SK-N-SH (cell line): ENCODE data around the gene HNRNPAB. TPM values are rescaled to one million over a fixed set of nuclear protein-coding genes. Genes with fewer than 3 reads are reported as not detected.

Experiments used
- CTCF ChIA-PET: fragments of 300-600, 350-600 bp; formaldehyde crosslinking; extraction: SDS; loops from one replicate; lab custom pipeline; 2021; lab: Yijun Ruan, JAX
- POLR2A ChIA-PET: fragments of 350-600 bp; sonication (Branson Sonifier 250); formaldehyde crosslinking; extraction: SDS; loops from one replicate; lab custom pipeline; 2020; ENCODE audit warnings: antibody characterized with exemption, inconsistent platforms; lab: Yijun Ruan, JAX
- DNase-seq: peaks from one replicate; pipeline ENCODE4 v3.0.0; 2012
- H2AFZ ChIP-seq: fragments of 200-600 bp; sonication (generic); 2 replicates; pipeline ENCODE4 v1.8.1; 2016; ENCODE audit warnings: antibody characterized with exemption, mild to moderate bottlenecking, low read depth
- H3F3A ChIP-seq: fragments of 200-600 bp; sonication (generic); replicated peaks from 2 replicates; pipeline ENCODE3; 2016; ENCODE audit warnings: antibody characterized with exemption, mild to moderate bottlenecking; ENCODE audit not compliant: insufficient read depth
- H3K27ac ChIP-seq, 2 experiments: fragments of 200-500 bp in 1 of 2; fragments of 200-600 bp in 1 of 2; sonication (Bioruptor generic) in 1 of 2; sonication (generic), shearing (Covaris generic) in 1 of 2; 2 replicates each; pipeline versions ENCODE4 v1.5.1 to v1.6.1; 2014 to 2016; ENCODE audit warnings: low read depth in 2 of 2, inconsistent platforms in 1 of 2, low read length in 1 of 2, mild to moderate bottlenecking in 1 of 2, mixed read lengths in 1 of 2
- H3K27me3 ChIP-seq: fragments of 200-600 bp; sonication (generic), shearing (Covaris generic); 2 replicates; pipeline ENCODE4 v1.6.1; 2016; ENCODE audit warnings: mixed run types; ENCODE audit not compliant: insufficient read depth
- H3K36me3 ChIP-seq, 2 experiments: fragments of 200-500 bp in 1 of 2; fragments of 200-600 bp in 1 of 2; sonication (Bioruptor generic) in 1 of 2; sonication (generic) in 1 of 2; replicated peaks in 1 of 2; 2 replicates each; pipeline versions ENCODE3 to v1.5.1; 2014 to 2016; ENCODE audit warnings: low read length in 1 of 2, mild to moderate bottlenecking in 1 of 2; ENCODE audit not compliant: insufficient read depth in 2 of 2, control insufficient read depth in 1 of 2
- H3K4me1 ChIP-seq, 2 experiments: fragments of 200-500 bp in 1 of 2; fragments of 200-600 bp in 1 of 2; sonication (Bioruptor generic) in 1 of 2; sonication (generic), shearing (Covaris generic) in 1 of 2; 2 replicates each; pipeline versions ENCODE4 v1.5.1 to v1.6.1; 2014 to 2016; ENCODE audit warnings: low read depth in 1 of 2, low read length in 1 of 2, mixed run types in 1 of 2; ENCODE audit not compliant: insufficient read depth in 2 of 2, control insufficient read depth in 1 of 2
- H3K4me2 ChIP-seq: fragments of 200-600 bp; sonication (generic), shearing (Covaris generic); 2 replicates; pipeline ENCODE4 v1.6.1; 2017; ENCODE audit warnings: mixed run types
- H3K4me3 ChIP-seq, 2 experiments: fragments of 200-500 bp in 1 of 2; fragments of 200-600 bp in 1 of 2; sonication (Bioruptor generic) in 1 of 2; sonication (generic), shearing (Covaris generic) in 1 of 2; 2 replicates each; pipeline versions ENCODE4 v1.5.1 to v1.8.1; 2014 to 2016; ENCODE audit warnings: low read depth in 2 of 2, inconsistent platforms in 1 of 2, low read length in 1 of 2, mild to moderate bottlenecking in 1 of 2, mixed read lengths in 1 of 2, moderate library complexity in 1 of 2
- H3K79me2 ChIP-seq: fragments of 200-600 bp; sonication (generic); 2 replicates; pipeline ENCODE4 v1.8.1; 2017; ENCODE audit warnings: mild to moderate bottlenecking; ENCODE audit not compliant: insufficient read depth
- H3K9ac ChIP-seq: fragments of 200-600 bp; sonication (generic); 2 replicates; pipeline ENCODE4 v1.6.1; 2017; ENCODE audit warnings: mixed run types
- H3K9me2 ChIP-seq: fragments of 200-600 bp; sonication (generic); 2 replicates; pipeline ENCODE4 v1.6.1; 2017; ENCODE audit warnings: mixed run types
- H3K9me3 ChIP-seq: fragments of 200-600 bp; sonication (generic); 2 replicates; pipeline ENCODE4 v1.6.1; 2017; ENCODE audit warnings: mixed run types, mild to moderate bottlenecking, moderate library complexity
- H4K20me1 ChIP-seq: fragments of 200-600 bp; sonication (generic); 2 replicates; pipeline ENCODE4 v1.6.1; 2017; ENCODE audit warnings: mild to moderate bottlenecking, mixed run types; ENCODE audit not compliant: insufficient read depth
- ELF1 ChIP-seq: IDR thresholded peaks from 2 replicates; pipeline ENCODE4 v1.4.0; 2012
- EZH2phosphoT487 ChIP-seq: fragments of 200-600 bp; sonication (generic); IDR thresholded peaks from 2 replicates; pipeline ENCODE4 v1.6.1; 2017; ENCODE audit warnings: low read depth, mixed run types, mild to moderate bottlenecking, antibody characterized with exemption, moderate library complexity, borderline replicate concordance
- GABPA ChIP-seq: IDR thresholded peaks from 2 replicates; pipeline ENCODE4 v1.4.0; 2012; ENCODE audit warnings: low read depth, mild to moderate bottlenecking
- GATA2 ChIP-seq: sonication (generic); formaldehyde crosslinking; IDR thresholded peaks from 2 replicates; pipeline ENCODE4 v1.5.0; 2020; ENCODE audit warnings: mild to moderate bottlenecking, missing genetic modification reagents
- JUND ChIP-seq: IDR thresholded peaks from 2 replicates; pipeline ENCODE4 v1.4.0; 2012
- MEF2A ChIP-seq: IDR thresholded peaks from 2 replicates; pipeline ENCODE4 v1.4.0; 2012; ENCODE audit warnings: low read depth, borderline replicate concordance
- MXI1 ChIP-seq: IDR thresholded peaks from 2 replicates; pipeline ENCODE4 v1.6.1; 2012; ENCODE audit warnings: mild to moderate bottlenecking, low read depth, low read length, improper control_type of control experiment
- NFIC ChIP-seq: IDR thresholded peaks from 2 replicates; pipeline ENCODE4 v1.4.0; 2012; ENCODE audit warnings: borderline replicate concordance
- NRF1 ChIP-seq: IDR thresholded peaks from 2 replicates; pipeline ENCODE4 v1.6.1; 2012; ENCODE audit warnings: low read depth, mild to moderate bottlenecking, low read length
- RAD21 ChIP-seq: IDR thresholded peaks from 2 replicates; pipeline ENCODE4 v1.6.1; 2012; ENCODE audit warnings: mild to moderate bottlenecking, low read length
- RCOR1 ChIP-seq: fragments of 150-350 bp; IDR thresholded peaks from 2 replicates; pipeline ENCODE4 v1.6.1; 2017; ENCODE audit warnings: antibody characterized with exemption, low read length
- RFX5 ChIP-seq: IDR thresholded peaks from 2 replicates; pipeline ENCODE4 v1.6.1; 2012; ENCODE audit warnings: mild to moderate bottlenecking, improper control_type of control experiment, low read length
- RXRA ChIP-seq: IDR thresholded peaks from 2 replicates; pipeline ENCODE4 v1.4.0; 2012; ENCODE audit warnings: low read depth, mild to moderate bottlenecking, borderline replicate concordance
- SIN3A ChIP-seq: IDR thresholded peaks from 2 replicates; pipeline ENCODE4 v1.6.1; 2012; ENCODE audit warnings: low read depth, mild to moderate bottlenecking, low read length, moderate library complexity, borderline replicate concordance
- TAF1 ChIP-seq: IDR thresholded peaks from 2 replicates; pipeline ENCODE4 v1.6.1; 2012; ENCODE audit warnings: low read depth, mild to moderate bottlenecking, low read length, moderate library complexity, borderline replicate concordance
- WGBS: methylation state at CpG from one replicate; pipeline ENCODE4 v1.1.6; 2017; ENCODE audit warnings: low lambda C conversion rate; 5-methylcytosine and 5-hydroxymethylcytosine counted together
- polyA plus RNA-seq, 3 experiments: library from polyadenylated mRNA; depleted of rRNA; stranded (reverse); fragments of >200 nt; gene quantifications; 2 replicates each; pipeline ENCODE4 v1.2.3, GENCODE V29; 2012
- TF ChIP-seq, protein P1 (sequence below): IDR thresholded peaks from 2 replicates; pipeline ENCODE4 v1.4.0; 2012; ENCODE audit warnings: low read depth
- TF ChIP-seq, protein P2 (sequence below): IDR thresholded peaks from 2 replicates; pipeline ENCODE4 v1.4.0; 2012; ENCODE audit warnings: low read depth, borderline replicate concordance

The HNRNPAB gene
- polyA plus RNA-seq, 1 of the 3 experiments (the other 2 are of a cell fraction) = 164 TPM

DNA sequence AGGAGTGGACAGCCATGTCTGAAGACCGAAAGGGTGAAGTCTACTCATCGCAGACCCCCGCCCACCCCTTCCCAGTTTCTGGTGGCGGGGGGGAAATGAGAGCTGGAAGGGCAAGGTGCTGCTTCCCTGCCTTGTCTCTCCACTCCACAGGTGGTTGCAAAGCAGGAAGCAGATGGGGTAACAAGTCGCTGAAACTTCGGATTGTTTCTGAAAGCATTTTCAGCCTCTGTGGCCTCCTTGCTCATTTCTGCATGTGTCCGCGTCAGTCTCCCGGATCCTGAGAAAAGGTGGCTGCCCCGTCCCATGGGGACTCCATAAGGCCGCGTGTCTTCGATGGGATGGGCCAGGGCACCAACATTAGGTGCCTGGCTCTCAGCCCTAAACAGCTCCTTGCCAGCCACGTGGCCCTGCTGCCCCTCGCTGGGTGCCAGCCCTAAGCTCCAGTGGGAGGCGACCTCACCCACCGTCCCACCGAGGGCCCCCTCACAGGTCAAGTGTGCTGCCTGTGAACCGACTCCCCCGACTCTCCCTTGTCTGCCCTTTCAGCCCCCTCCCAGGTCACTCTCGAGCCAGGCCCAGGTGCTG lies 27.3 kb downstream of the HNRNPAB start:
- no peaks in the 10 kb centered on the region for H4K20me1 ChIP-seq
- H3K4me2 ChIP-seq = peak overlapping the region; percentile 98
- H3K27me3 ChIP-seq = no peaks in the 10 kb centered on the region
- POLR2A ChIA-PET = interaction anchor here (0.6 to 2.0 kb wide), 7 partner anchors 9 to 1392 kb away, joined by 3 to 9 read pairs (median 3); partner anchors contain the start of genes COL23A1, HNRNPAB, HNRNPH1 and NHP2
- H3K9me2 ChIP-seq = no peaks in the 10 kb centered on the region
- no peaks in the 10 kb centered on the region for H3K9me3 ChIP-seq
- H3K9ac ChIP-seq = peak overlapping the region; percentile 83
- H2AFZ ChIP-seq = peak overlapping the region; percentile 93
- H3K79me2 ChIP-seq = peaks cover 28% of the 10 kb centered on the region
- H3F3A ChIP-seq = peaks cover 11% of the 10 kb centered on the region
- peak overlapping the region; percentile 56 to 86; a peak in 3 of 4 replicates for H3K27ac ChIP-seq
- 28% methylated on average over 13 of the region's 21 CpGs for WGBS
- CTCF ChIA-PET = interaction anchor here (1.2 to 12.2 kb wide), 4 partner anchors 11 to 360 kb away, joined by 4 to 147 read pairs (median 6); partner anchors contain the start of gene COL23A1
- peaks cover 7 to 27% of the 10 kb centered on the region in 2 experiments for H3K36me3 ChIP-seq
- TF ChIP-seq, protein P1, sequence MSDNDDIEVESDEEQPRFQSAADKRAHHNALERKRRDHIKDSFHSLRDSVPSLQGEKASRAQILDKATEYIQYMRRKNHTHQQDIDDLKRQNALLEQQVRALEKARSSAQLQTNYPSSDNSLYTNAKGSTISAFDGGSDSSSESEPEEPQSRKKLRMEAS = no peak; the same call in 1 of the 2 replicates
- TF ChIP-seq EZH2phosphoT487 (no peak), NFIC (no peak), NRF1 (no peak), RFX5 (no peak), JUND (no peak), RAD21 (no peak), RCOR1 (no peak), MEF2A (no peak), SIN3A (no peak), GABPA (no peak), ELF1 (no peak), RXRA (no peak), GATA2 (no peak), TAF1 (no peak), MXI1 (no peak; the same call in 1 of the 2 replicates)
- TF ChIP-seq, protein P2, sequence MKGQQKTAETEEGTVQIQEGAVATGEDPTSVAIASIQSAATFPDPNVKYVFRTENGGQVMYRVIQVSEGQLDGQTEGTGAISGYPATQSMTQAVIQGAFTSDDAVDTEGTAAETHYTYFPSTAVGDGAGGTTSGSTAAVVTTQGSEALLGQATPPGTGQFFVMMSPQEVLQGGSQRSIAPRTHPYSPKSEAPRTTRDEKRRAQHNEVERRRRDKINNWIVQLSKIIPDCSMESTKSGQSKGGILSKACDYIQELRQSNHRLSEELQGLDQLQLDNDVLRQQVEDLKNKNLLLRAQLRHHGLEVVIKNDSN = no peak
- peaks cover 11 to 31% of the 10 kb centered on the region in 2 experiments; a peak in 2 of 4 replicates for H3K4me1 ChIP-seq
- DNase-seq = no peak
- H3K4me3 ChIP-seq = peak overlapping the region; percentile 87
